Measurements from ENCODE around the gene PARN. TPM values are rescaled to one million over a fixed set of nuclear protein-coding genes. Genes with fewer than 3 reads are reported as not detected.

PARN gene
- total RNA-seq, 3 donors from 2014 or later (not counting 1 experiment from before 2014, with no cell fraction given): 44.3 to 57.4 (median 45.1) TPM

GRCh38 chr16:14602443-14602963, 27.6 kb downstream of the PARN start:
- ATAC-seq (no peak), DNase-seq (no peak)
- intact Hi-C loops (cut with micrococcal nuclease): no loop called here
- Histone ChIP-seq H3K27ac (ENCODE audit: low read length) (no peak overlapping the region), H3K9me3 (ENCODE audit: control insufficient read depth, insufficient read depth, low read length) (no peaks in the 10 kb centered on the region), H3K27me3 (ENCODE audit: control insufficient read depth, insufficient read depth, low read length) (no peaks in the 10 kb centered on the region), H3K36me3 (ENCODE audit: control insufficient read depth, insufficient read depth, low read length) (peaks cover 63% of the 10 kb centered on the region), H3K4me1 (ENCODE audit: control insufficient read depth, insufficient read depth, low read length) (no peaks in the 10 kb centered on the region), H3K4me3 (ENCODE audit: low read length) (no peak overlapping the region)
- TF ChIP-seq, protein P1, sequence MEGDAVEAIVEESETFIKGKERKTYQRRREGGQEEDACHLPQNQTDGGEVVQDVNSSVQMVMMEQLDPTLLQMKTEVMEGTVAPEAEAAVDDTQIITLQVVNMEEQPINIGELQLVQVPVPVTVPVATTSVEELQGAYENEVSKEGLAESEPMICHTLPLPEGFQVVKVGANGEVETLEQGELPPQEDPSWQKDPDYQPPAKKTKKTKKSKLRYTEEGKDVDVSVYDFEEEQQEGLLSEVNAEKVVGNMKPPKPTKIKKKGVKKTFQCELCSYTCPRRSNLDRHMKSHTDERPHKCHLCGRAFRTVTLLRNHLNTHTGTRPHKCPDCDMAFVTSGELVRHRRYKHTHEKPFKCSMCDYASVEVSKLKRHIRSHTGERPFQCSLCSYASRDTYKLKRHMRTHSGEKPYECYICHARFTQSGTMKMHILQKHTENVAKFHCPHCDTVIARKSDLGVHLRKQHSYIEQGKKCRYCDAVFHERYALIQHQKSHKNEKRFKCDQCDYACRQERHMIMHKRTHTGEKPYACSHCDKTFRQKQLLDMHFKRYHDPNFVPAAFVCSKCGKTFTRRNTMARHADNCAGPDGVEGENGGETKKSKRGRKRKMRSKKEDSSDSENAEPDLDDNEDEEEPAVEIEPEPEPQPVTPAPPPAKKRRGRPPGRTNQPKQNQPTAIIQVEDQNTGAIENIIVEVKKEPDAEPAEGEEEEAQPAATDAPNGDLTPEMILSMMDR (IDR thresholded peaks at IDR 0.05): no peak
- Mint-ChIP-seq H3K4me3 (no peak overlapping the region), H3K9me3 (no peaks in the 10 kb centered on the region), H3K36me3 (peaks cover 19% of the 10 kb centered on the region), H3K27me3 (ENCODE audit: low read depth in 2 of 2) (no peaks in the 10 kb centered on the region), H3K27ac (peak overlapping the region in 1 of 2 donors; percentile 2), H3K4me1 (no peaks in the 10 kb centered on the region)
- 86% methylated on average over 6 of the region's 6 CpGs for WGBS (ENCODE audit: insufficient coverage)

- Histone ChIP-seq H3K9me3 (ENCODE audit: control insufficient read depth, insufficient read depth, low read length) (no peaks in the 10 kb centered on the region), H3K36me3 (ENCODE audit: control insufficient read depth, insufficient read depth, low read length) (peaks cover 51% of the 10 kb centered on the region), H3K4me1 (ENCODE audit: control insufficient read depth, insufficient read depth, low read length) (no peaks in the 10 kb centered on the region), H3K4me3 (ENCODE audit: low read length) (no peak overlapping the region), H3K27ac (ENCODE audit: low read length) (no peak overlapping the region), H3K27me3 (ENCODE audit: control insufficient read depth, insufficient read depth, low read length) (no peaks in the 10 kb centered on the region)
- Mint-ChIP-seq H3K27ac (peak overlapping the region in 1 of 2 donors; percentile 56), H3K4me3 (no peak overlapping the region), H3K9me3 (no peaks in the 10 kb centered on the region), H3K36me3 (peaks cover 19% of the 10 kb centered on the region), H3K27me3 (ENCODE audit: low read depth in 2 of 2) (no peaks in the 10 kb centered on the region), H3K4me1 (peaks cover 0 to 3% of the 10 kb centered on the region in 2 donors)
- TF ChIP-seq, protein P1 (IDR thresholded peaks at IDR 0.05): peak; percentile 42
- DNase-seq (peak in 1 of 2 donors; percentile 40), ATAC-seq (no peak)
- 78% methylated on average over 2 of the region's 2 CpGs for WGBS (ENCODE audit: insufficient coverage)
- intact Hi-C loops (cut with micrococcal nuclease): loop anchor here (1.0 kb wide), 1 partner anchor 351 kb away; no protein-coding TSS in a partner anchor
Measured at GRCh38 chr16:14600164-14600563, 29.9 kb downstream of the PARN start.

DNA sequence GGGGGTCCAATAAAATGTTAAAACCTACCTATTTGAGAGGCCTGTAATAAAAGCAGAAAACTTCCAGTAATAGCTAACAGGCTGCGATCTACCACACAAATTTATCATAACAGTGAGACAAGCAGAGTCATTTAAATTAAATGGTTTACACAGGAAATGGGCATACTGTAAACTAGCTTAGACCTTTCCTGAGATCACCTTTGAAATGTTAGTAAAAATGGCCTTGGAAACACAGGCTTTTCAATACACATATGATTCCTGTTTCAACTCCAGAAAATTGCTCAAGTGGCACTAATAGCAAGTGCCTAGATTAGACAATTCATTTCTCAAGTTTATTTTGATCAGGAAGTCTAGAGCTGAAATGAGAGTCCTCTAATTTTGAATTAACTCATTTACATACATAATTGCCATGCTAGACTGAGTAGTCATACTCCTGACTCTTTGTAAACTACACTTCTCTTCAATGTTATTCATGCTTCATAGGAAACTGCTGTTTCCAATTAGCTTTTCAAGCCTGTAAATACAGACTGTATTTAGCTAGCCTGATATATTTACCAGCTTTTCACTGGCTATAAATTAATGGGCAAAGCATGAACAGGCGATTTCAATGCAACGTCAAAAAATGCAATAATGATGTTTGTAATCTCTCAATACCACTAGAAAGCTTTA, 43.3 kb downstream of the PARN start:
- TF ChIP-seq, protein P1 (IDR thresholded peaks at IDR 0.05): no peak
- Histone ChIP-seq H3K4me1 (ENCODE audit: control insufficient read depth, insufficient read depth, low read length) (no peaks in the 10 kb centered on the region), H3K27ac (ENCODE audit: low read length) (no peak overlapping the region), H3K9me3 (ENCODE audit: control insufficient read depth, insufficient read depth, low read length) (no peaks in the 10 kb centered on the region), H3K4me3 (ENCODE audit: low read length) (no peak overlapping the region), H3K27me3 (ENCODE audit: control insufficient read depth, insufficient read depth, low read length) (no peaks in the 10 kb centered on the region), H3K36me3 (ENCODE audit: control insufficient read depth, insufficient read depth, low read length) (peaks cover 64% of the 10 kb centered on the region)
- H3K9me3 Mint-ChIP-seq: no peaks in the 10 kb centered on the region
- intact Hi-C loops (cut with micrococcal nuclease): no loop called here
- no peak overlapping the region for H3K4me3 Mint-ChIP-seq
- H3K36me3 Mint-ChIP-seq: peaks cover 8% of the 10 kb centered on the region
- no peaks in the 10 kb centered on the region for H3K27me3 Mint-ChIP-seq (ENCODE audit: low read depth in 2 of 2)
- no peak for ATAC-seq
- peaks cover 12% of the 10 kb centered on the region in 2 donors for H3K4me1 Mint-ChIP-seq
- DNase-seq: no peak
- WGBS (ENCODE audit: insufficient coverage): 74% methylated on average over 3 of the region's 3 CpGs
- H3K27ac Mint-ChIP-seq: peak overlapping the region; percentile 27 to 45

Measured in natural killer cell (primary cell).